K562 (cell line): ENCODE measurements around the gene RAB31. TPM values are rescaled to one million over a fixed set of nuclear protein-coding genes. Genes with fewer than 3 reads are reported as not detected.

Experiments
- C11orf30 ChIP-seq: fragments of 450-650 bp; IDR thresholded peaks from 2 replicates; pipeline ENCODE4 v1.6.1; 2016; ENCODE audit warnings: low read depth, mild to moderate bottlenecking
- DLX4 ChIP-seq: fragments of 250-450 bp; sonication (Bioruptor Pico); IDR thresholded peaks from 2 replicates; pipeline ENCODE4 v1.6.1; 2021; ENCODE audit warnings: mild to moderate bottlenecking
- DNMT1 ChIP-seq: fragments of 450-650 bp; IDR thresholded peaks from 2 replicates; pipeline ENCODE4 v1.6.1; 2016; ENCODE audit warnings: antibody characterized with exemption, mild to moderate bottlenecking
- ETV5 ChIP-seq: sonication (generic); formaldehyde crosslinking; IDR thresholded peaks from 2 replicates; pipeline ENCODE4 v1.4.0; 2020; ENCODE audit warnings: low read depth, mild to moderate bottlenecking, missing genetic modification reagents
- FOXJ3 ChIP-seq: sonication (generic); formaldehyde crosslinking; IDR thresholded peaks from 2 replicates; pipeline ENCODE4 v1.4.0; 2020; ENCODE audit warnings: mild to moderate bottlenecking, missing genetic modification reagents
- HMBOX1 ChIP-seq: sonication (generic); IDR thresholded peaks from 2 replicates; pipeline ENCODE4 v1.6.1; 2016
- MYNN ChIP-seq, 2 experiments: sonication (generic); formaldehyde crosslinking in 1 of 2; IDR thresholded peaks; 2 replicates each; pipeline versions ENCODE4 v1.5.0 to v1.6.1; 2016 to 2020; ENCODE audit warnings: antibody characterized with exemption in 1 of 2, missing genetic modification reagents in 1 of 2
- NBN ChIP-seq: fragments of 450-650 bp; IDR thresholded peaks from 2 replicates; pipeline ENCODE4 v1.6.1; 2016; ENCODE audit warnings: low read depth, mild to moderate bottlenecking
- PRMT5 ChIP-seq: sonication (generic); formaldehyde crosslinking; IDR thresholded peaks from 2 replicates; pipeline ENCODE4 v1.5.0; 2020; ENCODE audit warnings: missing genetic modification reagents
- RCOR1 ChIP-seq, 2 experiments: IDR thresholded peaks; 2 replicates each; pipeline ENCODE4 v1.6.1; 2012; ENCODE audit warnings: low read depth in 2 of 2, low read length in 2 of 2, borderline replicate concordance in 1 of 2, improper control_type of control experiment in 1 of 2
- RFX5 ChIP-seq: IDR thresholded peaks from 2 replicates; pipeline ENCODE4 v1.6.1; 2011; ENCODE audit warnings: low read depth, mild to moderate bottlenecking, improper control_type of control experiment, low read length
- RFX7 ChIP-seq: fragments of 250-450 bp; sonication (Bioruptor Pico); IDR thresholded peaks from 2 replicates; pipeline ENCODE4 v1.5.1; 2021; ENCODE audit warnings: mild to moderate bottlenecking
- SETDB1 ChIP-seq: IDR thresholded peaks from one replicate; pipeline ENCODE4 v1.6.1; 2012; ENCODE audit warnings: low read length, control low read depth, inconsistent platforms
- SLC30A9 ChIP-seq: fragments of 250-450 bp; sonication (Bioruptor Pico); IDR thresholded peaks from 2 replicates; pipeline ENCODE4 v1.8.0; 2022; ENCODE audit warnings: mild to moderate bottlenecking, moderate library complexity
- SMARCA4 ChIP-seq: fragments of 450-650 bp; IDR thresholded peaks from 2 replicates; pipeline ENCODE4 v1.6.1; 2016
- SNIP1 ChIP-seq: fragments of 450-650 bp; IDR thresholded peaks from 2 replicates; pipeline ENCODE4 v1.7.1; 2017; ENCODE audit warnings: low read depth, mild to moderate bottlenecking
- ZFP36 ChIP-seq: fragments of 150-350 bp; IDR thresholded peaks from 2 replicates; pipeline ENCODE4 v1.6.1; 2018; ENCODE audit warnings: low read length, low read depth; ENCODE audit not compliant: partially characterized antibody
- ZMIZ1 ChIP-seq, 2 experiments: fragments of 150-350 bp in 1 of 2; IDR thresholded peaks; 2 replicates each; pipeline ENCODE4 v1.6.1; 2012 to 2016; ENCODE audit warnings: low read depth in 2 of 2, low read length in 2 of 2, mild to moderate bottlenecking in 1 of 2, moderate library complexity in 1 of 2
- ZNF311 ChIP-seq: fragments of 250-450 bp; sonication (Bioruptor Pico); IDR thresholded peaks from 2 replicates; pipeline ENCODE4 v1.4.0; 2020; ENCODE audit warnings: mild to moderate bottlenecking, moderate library complexity
- polyA plus RNA-seq, 8 experiments: library from polyadenylated mRNA; depleted of rRNA in 4 of 8; stranded (reverse) in 5 of 8; unstranded in 3 of 8; fragments of >200 nt; fragmentation: Nextera tagmentation in 2 of 8; fragmentation: Illumina TruSeq in 1 of 8; extraction: Ambion mirVana in 2 of 8; extraction: Trizol in 1 of 8; gene quantifications; 2 replicates each; pipeline versions ENCODE4 v1.2.1 to v1.2.3, GENCODE V29; 2011 to 2014; ENCODE audit warnings: inconsistent platforms in 1 of 8, missing spikeins in 1 of 8
- total RNA-seq, 7 experiments: library from RNA; depleted of rRNA in 6 of 7; stranded (reverse); fragments of >200 nt in 6 of 7; fragmentation: Illumina TruSeq in 2 of 7; extraction: Trizol in 2 of 7; gene quantifications; 2 replicates each; pipeline versions ENCODE4 v1.2.1 to v1.2.3, GENCODE V29; 2011 to 2021; ENCODE audit warnings: low replicate concordance in 1 of 7

The RAB31 gene
- total and polyA plus RNA-seq, 9 of the 15 experiments (the other 6 are each of a cell fraction or from before 2014, with no cell fraction given) = 20.7 to 70.4 (median 41.3) TPM

- TF ChIP-seq MYNN (IDR thresholded peaks at IDR 0.05) (peak; percentile 80; the same call in 1 of the 2 replicates), MYNN (CRISPR knock-in tag; IDR thresholded peaks at IDR 0.05) (no peak), PRMT5 (CRISPR knock-in tag) (no peak), SETDB1 (no peak), SNIP1 (no peak), ZMIZ1 (IDR thresholded peaks at IDR 0.05; ENCODE audit: low read depth in 2 of 2, low read length in 2 of 2) (peak in 1 of 2 experiments; percentile 40; a peak in 1 of 4 replicates), C11orf30 (no peak), NBN (peak; percentile 81), RCOR1 (IDR thresholded peaks at IDR 0.05; ENCODE audit: borderline replicate concordance in 1 of 2, low read depth in 2 of 2, low read length in 2 of 2) (peak; percentile 47 to 92; a peak in 3 of 4 replicates), FOXJ3 (CRISPR knock-in tag) (no peak), DNMT1 (no peak), HMBOX1 (peak; percentile 52; the same call in 1 of the 2 replicates), SLC30A9 (CRISPR knock-in tag) (no peak), ETV5 (no peak), ZFP36 (no peak), ZNF311 (CRISPR knock-in tag) (peak; percentile 71; the same call in 1 of the 2 replicates), RFX7 (CRISPR knock-in tag) (no peak), SMARCA4 (peak; percentile 96), RFX5 (no peak), DLX4 (no peak)
These were observed 117.5 kb downstream of the RAB31 start (continued) for GRCh38 chr18:9825571-9826073.
